ENCODE data around the gene TBC1D32. TPM values are rescaled to one million over a fixed set of nuclear protein-coding genes. Genes with fewer than 3 reads are reported as not detected.

Gene TBC1D32
- total RNA-seq, 1 donor from 2014 or later = 7.9 TPM

DNA sequence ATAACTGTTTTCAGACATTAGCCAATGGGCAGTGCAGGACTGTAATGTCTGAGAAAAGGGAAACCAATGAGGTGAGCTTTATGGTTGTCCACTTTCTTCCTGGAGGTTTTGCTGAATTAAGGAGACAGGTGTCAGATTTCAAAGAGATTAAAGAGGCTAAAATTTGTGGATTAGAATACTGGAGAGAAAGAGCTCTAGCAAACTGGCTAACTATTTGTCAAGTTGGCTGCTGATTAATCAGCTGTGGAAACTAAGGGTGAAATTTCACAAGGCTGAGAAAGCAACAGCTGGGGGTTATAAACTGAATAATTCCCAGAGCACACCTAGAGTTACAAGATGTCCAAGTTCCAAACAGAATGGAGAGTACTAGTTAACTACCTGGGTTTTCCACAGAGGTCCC is 198.9 kb downstream of the TBC1D32 start:
- FAIRE-seq (no peak), DNase-seq (ENCODE audit: low read depth) (no peak)
- no peaks in the 10 kb centered on the region for H3K36me3 ChIP-seq (ENCODE audit: control insufficient read depth, insufficient read depth, low read length)
- TF ChIP-seq, protein P1, sequence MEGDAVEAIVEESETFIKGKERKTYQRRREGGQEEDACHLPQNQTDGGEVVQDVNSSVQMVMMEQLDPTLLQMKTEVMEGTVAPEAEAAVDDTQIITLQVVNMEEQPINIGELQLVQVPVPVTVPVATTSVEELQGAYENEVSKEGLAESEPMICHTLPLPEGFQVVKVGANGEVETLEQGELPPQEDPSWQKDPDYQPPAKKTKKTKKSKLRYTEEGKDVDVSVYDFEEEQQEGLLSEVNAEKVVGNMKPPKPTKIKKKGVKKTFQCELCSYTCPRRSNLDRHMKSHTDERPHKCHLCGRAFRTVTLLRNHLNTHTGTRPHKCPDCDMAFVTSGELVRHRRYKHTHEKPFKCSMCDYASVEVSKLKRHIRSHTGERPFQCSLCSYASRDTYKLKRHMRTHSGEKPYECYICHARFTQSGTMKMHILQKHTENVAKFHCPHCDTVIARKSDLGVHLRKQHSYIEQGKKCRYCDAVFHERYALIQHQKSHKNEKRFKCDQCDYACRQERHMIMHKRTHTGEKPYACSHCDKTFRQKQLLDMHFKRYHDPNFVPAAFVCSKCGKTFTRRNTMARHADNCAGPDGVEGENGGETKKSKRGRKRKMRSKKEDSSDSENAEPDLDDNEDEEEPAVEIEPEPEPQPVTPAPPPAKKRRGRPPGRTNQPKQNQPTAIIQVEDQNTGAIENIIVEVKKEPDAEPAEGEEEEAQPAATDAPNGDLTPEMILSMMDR (IDR thresholded peaks at IDR 0.05; ENCODE audit: insufficient read depth, low read length, severe bottlenecking) = no peak
- no peaks in the 10 kb centered on the region for H3K27me3 ChIP-seq (ENCODE audit: control insufficient read depth, insufficient read depth, low read length)
- H3K4me3 ChIP-seq (ENCODE audit: low read depth, low read length) = no peak overlapping the region

DNA sequence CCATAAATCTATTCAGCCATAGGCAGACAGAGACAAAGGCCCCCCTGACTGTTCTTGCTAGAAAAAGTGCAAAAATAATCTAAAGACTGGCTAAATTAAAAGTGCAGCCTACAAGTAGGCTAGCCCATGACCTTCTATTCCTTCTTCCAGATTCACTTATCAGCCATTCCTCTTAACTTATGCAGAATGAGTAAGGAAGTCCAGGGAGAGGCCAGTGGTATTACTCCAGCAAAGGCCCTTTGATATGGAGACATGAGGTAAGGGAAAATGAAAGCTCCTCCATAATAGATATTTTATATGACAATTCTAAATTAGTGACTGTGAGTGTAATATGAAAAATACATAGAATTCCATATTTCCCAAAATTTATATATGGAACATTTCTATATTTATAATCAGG is 199.4 kb downstream of the TBC1D32 start:
- H3K4me3 ChIP-seq (ENCODE audit: low read depth, low read length) = no peak overlapping the region
- TF ChIP-seq, protein P1 (IDR thresholded peaks at IDR 0.05; ENCODE audit: insufficient read depth, low read length, severe bottlenecking) = no peak
- FAIRE-seq (no peak), DNase-seq (ENCODE audit: low read depth) (no peak)
- no peaks in the 10 kb centered on the region for H3K27me3 ChIP-seq (ENCODE audit: control insufficient read depth, insufficient read depth, low read length)
- no peaks in the 10 kb centered on the region for H3K36me3 ChIP-seq (ENCODE audit: control insufficient read depth, insufficient read depth, low read length)

DNA sequence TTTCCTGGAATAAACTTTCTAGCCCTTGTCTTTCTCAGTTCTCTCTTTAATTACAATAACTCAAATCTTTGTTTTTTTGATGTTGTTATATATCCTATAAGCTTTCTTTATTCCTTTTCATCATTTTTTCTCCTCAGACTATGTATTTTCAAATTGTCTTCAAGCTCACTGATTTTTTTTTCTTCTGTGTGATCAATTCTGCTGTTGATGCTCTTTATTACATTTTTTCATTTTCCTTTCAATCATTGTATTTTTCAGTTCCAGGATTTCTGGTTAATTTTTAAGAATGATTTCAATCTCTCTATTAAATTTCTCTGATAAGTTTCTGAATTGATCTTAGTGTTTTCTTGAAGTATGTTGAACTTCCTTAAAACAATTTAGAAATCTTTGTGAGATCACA is 209.7 kb downstream of the TBC1D32 start:
- no peaks in the 10 kb centered on the region for H3K27me3 ChIP-seq (ENCODE audit: control insufficient read depth, insufficient read depth, low read length)
- no peaks in the 10 kb centered on the region for H3K36me3 ChIP-seq (ENCODE audit: control insufficient read depth, insufficient read depth, low read length)
- no peak overlapping the region for H3K4me3 ChIP-seq (ENCODE audit: low read depth, low read length)
- TF ChIP-seq, protein P1 (IDR thresholded peaks at IDR 0.05; ENCODE audit: insufficient read depth, low read length, severe bottlenecking) = no peak
- DNase-seq (ENCODE audit: low read depth) = no peak
- FAIRE-seq = no peak

DNA sequence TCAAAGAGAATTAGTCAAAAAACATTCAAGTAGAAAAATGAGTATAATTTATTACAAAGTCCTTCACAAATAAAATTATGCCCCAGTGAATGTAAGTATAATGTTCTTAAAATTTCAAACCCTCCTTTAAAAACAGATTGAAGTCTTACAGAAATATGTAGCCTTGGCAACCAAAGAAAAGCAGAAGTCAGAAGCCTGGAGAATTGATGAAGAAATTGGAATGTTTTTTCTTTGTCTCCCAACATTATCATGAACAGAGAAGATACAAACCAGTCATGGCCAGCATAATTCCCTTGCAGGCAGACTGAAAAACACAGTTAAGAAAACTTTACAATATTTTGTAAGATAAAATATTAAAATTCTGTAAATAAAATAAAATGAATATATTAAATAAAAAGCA is 221.9 kb downstream of the TBC1D32 start:
- H3K36me3 ChIP-seq (ENCODE audit: control insufficient read depth, insufficient read depth, low read length) = no peaks in the 10 kb centered on the region
- no peak overlapping the region for H3K4me3 ChIP-seq (ENCODE audit: low read depth, low read length)
- TF ChIP-seq, protein P1 (IDR thresholded peaks at IDR 0.05; ENCODE audit: insufficient read depth, low read length, severe bottlenecking) = no peak
- FAIRE-seq (no peak), DNase-seq (ENCODE audit: low read depth) (no peak)
- H3K27me3 ChIP-seq (ENCODE audit: control insufficient read depth, insufficient read depth, low read length) = no peaks in the 10 kb centered on the region

DNA sequence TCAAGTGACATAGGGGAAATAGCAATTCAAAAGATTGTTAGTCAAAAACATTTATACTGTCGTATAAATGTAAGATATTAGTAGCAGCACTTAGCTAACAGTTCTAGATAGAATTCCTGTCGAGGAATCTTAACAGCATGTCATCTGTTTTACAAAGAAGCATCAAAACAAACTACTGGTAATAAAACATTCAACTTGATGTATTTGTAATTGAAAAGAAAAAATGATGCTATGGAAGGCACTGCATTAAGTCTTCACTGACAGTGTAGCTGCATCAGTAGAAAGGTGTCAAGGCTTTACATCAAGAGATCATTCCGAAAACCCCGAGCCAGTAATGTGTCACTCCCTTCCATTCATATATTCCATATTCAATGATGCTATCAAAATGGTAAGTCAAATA is 223.5 kb downstream of the TBC1D32 start:
- H3K27me3 ChIP-seq (ENCODE audit: control insufficient read depth, insufficient read depth, low read length) = no peaks in the 10 kb centered on the region
- H3K36me3 ChIP-seq (ENCODE audit: control insufficient read depth, insufficient read depth, low read length) = no peaks in the 10 kb centered on the region
- DNase-seq (ENCODE audit: low read depth) (no peak), FAIRE-seq (no peak)
- H3K4me3 ChIP-seq (ENCODE audit: low read depth, low read length) = no peak overlapping the region
- TF ChIP-seq, protein P1 (IDR thresholded peaks at IDR 0.05; ENCODE audit: insufficient read depth, low read length, severe bottlenecking) = no peak

DNA sequence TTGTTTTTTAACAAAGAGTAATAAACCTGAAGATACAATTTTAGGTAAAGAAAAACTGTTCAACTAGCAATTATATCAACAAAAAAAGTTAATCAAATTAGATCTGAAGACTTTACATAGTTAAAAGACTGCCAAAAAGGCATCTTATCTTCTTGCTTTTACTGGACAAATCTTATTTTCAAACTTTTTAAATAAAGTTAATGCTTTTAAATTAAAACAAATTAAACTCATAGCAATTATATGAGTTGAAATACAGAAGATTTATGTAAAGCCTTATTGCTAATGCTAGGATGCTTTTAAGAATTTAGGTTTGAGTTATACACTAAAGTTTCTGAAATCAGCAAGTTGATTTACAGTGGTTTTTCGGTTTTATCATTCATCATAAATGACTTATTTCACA is 227.3 kb downstream of the TBC1D32 start:
- FAIRE-seq = no peak

More for the DNA sequence above, 227.3 kb downstream of the TBC1D32 start:
- H3K27me3 ChIP-seq (ENCODE audit: control insufficient read depth, insufficient read depth, low read length) = no peaks in the 10 kb centered on the region
- TF ChIP-seq, protein P1 (IDR thresholded peaks at IDR 0.05; ENCODE audit: insufficient read depth, low read length, severe bottlenecking) = no peak
- no peak for DNase-seq (ENCODE audit: low read depth)
- H3K36me3 ChIP-seq (ENCODE audit: control insufficient read depth, insufficient read depth, low read length) = no peaks in the 10 kb centered on the region
- H3K4me3 ChIP-seq (ENCODE audit: low read depth, low read length) = no peak overlapping the region
